ENCODE data around the gene ZSWIM5. TPM values are rescaled to one million over a fixed set of nuclear protein-coding genes. Genes with fewer than 3 reads are reported as not detected.

The ZSWIM5 gene
- polyA plus RNA-seq, 1 donor (not counting 4 experiments of a cell fraction or from before 2014, with no cell fraction given): 0.03 TPM

DNA sequence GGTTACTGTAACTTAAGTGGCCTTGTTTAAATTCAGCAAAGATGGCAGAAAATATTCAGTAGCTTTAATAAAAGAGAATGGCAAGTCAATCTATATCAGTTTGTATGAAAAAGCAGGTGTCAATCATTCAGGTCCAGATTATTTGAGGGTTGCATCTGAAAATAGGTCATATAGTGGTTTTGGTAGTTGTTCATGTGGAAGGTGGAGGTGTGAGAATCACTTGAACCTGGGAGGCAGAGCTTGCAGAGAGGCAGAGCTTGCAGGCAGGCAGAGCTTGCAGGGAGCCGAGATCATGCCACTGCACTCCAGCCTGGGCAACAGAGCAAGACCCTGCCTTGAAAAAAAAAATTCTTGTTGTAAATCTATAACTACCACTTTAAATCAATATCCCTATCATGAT, 88.6 kb downstream of the ZSWIM5 start:
- FAIRE-seq: no peak
- Histone ChIP-seq H2AFZ (ENCODE audit: control insufficient read depth, low read length) (no peak overlapping the region), H3K79me2 (ENCODE audit: control insufficient read depth, insufficient read depth, low read length) (no peaks in the 10 kb centered on the region), H3K4me3 (ENCODE audit: control insufficient read depth in 2 of 3, extremely low read depth in 1 of 3, insufficient read depth in 2 of 3, low read depth in 1 of 3, low read length in 3 of 3) (no peak overlapping the region), H3K4me2 (ENCODE audit: control insufficient read depth, extremely low read depth, insufficient read depth, low read depth, low read length) (no peak overlapping the region), H3K27ac (ENCODE audit: control insufficient read depth, insufficient read depth, low read length) (no peak overlapping the region), H4K20me1 (ENCODE audit: control insufficient read depth, extremely low read depth, insufficient read depth, low read length) (no peaks in the 10 kb centered on the region), H3K36me3 (ENCODE audit: control insufficient read depth in 2 of 2, extremely low read depth in 1 of 2, insufficient read depth in 2 of 2, low read length in 2 of 2) (no peaks in the 10 kb centered on the region), H3K9me3 (ENCODE audit: control insufficient read depth, low read depth, low read length) (no peaks in the 10 kb centered on the region), H3K27me3 (ENCODE audit: control insufficient read depth, extremely low read depth, insufficient read depth, low read length) (peaks cover 5% of the 10 kb centered on the region), H3K9me1 (ENCODE audit: control insufficient read depth, extremely low read depth, insufficient read depth, low read length) (no peaks in the 10 kb centered on the region), H3K9ac (ENCODE audit: control insufficient read depth, extremely low read depth, insufficient read depth, low read length) (no peak overlapping the region), H3K4me1 (ENCODE audit: control insufficient read depth, extremely low read depth, insufficient read depth, low read length) (no peaks in the 10 kb centered on the region)
- no peak for DNase-seq (ENCODE audit: low read depth, low spot score)
- no peak for TF ChIP-seq EZH2 (IDR thresholded peaks at IDR 0.05; ENCODE audit: low read length)
- no peak for TF ChIP-seq CTCF (optimal IDR thresholded peaks at IDR 0.05 in 1 of 3, IDR thresholded peaks at IDR 0.05 in 1 of 3, conservative IDR thresholded peaks at IDR 0.05 in 1 of 3; ENCODE audit: extremely low read depth in 1 of 3, insufficient read depth in 2 of 3, low read length in 3 of 3)
- dilution Hi-C loops (cut with MboI; ENCODE audit: extremely low pct_ligation_motif_present, low sequenced_read_pairs): no loop called here

- Histone ChIP-seq H2AFZ (ENCODE audit: control insufficient read depth, low read length) (no peak overlapping the region), H3K79me2 (ENCODE audit: control insufficient read depth, insufficient read depth, low read length) (no peaks in the 10 kb centered on the region), H3K9me3 (ENCODE audit: control insufficient read depth, low read depth, low read length) (no peaks in the 10 kb centered on the region), H4K20me1 (ENCODE audit: control insufficient read depth, extremely low read depth, insufficient read depth, low read length) (no peaks in the 10 kb centered on the region), H3K4me3 (ENCODE audit: control insufficient read depth in 2 of 3, extremely low read depth in 1 of 3, insufficient read depth in 2 of 3, low read depth in 1 of 3, low read length in 3 of 3) (no peak overlapping the region), H3K27ac (ENCODE audit: control insufficient read depth, insufficient read depth, low read length) (no peak overlapping the region), H3K27me3 (ENCODE audit: control insufficient read depth, extremely low read depth, insufficient read depth, low read length) (no peaks in the 10 kb centered on the region), H3K4me1 (ENCODE audit: control insufficient read depth, extremely low read depth, insufficient read depth, low read length) (no peaks in the 10 kb centered on the region), H3K4me2 (ENCODE audit: control insufficient read depth, extremely low read depth, insufficient read depth, low read depth, low read length) (no peak overlapping the region), H3K9ac (ENCODE audit: control insufficient read depth, extremely low read depth, insufficient read depth, low read length) (no peak overlapping the region), H3K36me3 (ENCODE audit: control insufficient read depth in 2 of 2, extremely low read depth in 1 of 2, insufficient read depth in 2 of 2, low read length in 2 of 2) (no peaks in the 10 kb centered on the region), H3K9me1 (ENCODE audit: control insufficient read depth, extremely low read depth, insufficient read depth, low read length) (no peaks in the 10 kb centered on the region)
- FAIRE-seq: no peak
- TF ChIP-seq CTCF (optimal IDR thresholded peaks at IDR 0.05 in 1 of 3, IDR thresholded peaks at IDR 0.05 in 1 of 3, conservative IDR thresholded peaks at IDR 0.05 in 1 of 3; ENCODE audit: extremely low read depth in 1 of 3, insufficient read depth in 2 of 3, low read length in 3 of 3): no peak
- no peak for TF ChIP-seq EZH2 (IDR thresholded peaks at IDR 0.05; ENCODE audit: low read length)
- DNase-seq (ENCODE audit: low read depth, low spot score): no peak
- dilution Hi-C loops (cut with MboI; ENCODE audit: extremely low pct_ligation_motif_present, low sequenced_read_pairs): no loop called here
Measured at GRCh38 chr1:45116820-45117219, 89.6 kb downstream of the ZSWIM5 start.

Measured in keratinocyte (primary cell).